Hepatocyte (in vitro differentiated cells): ENCODE data around the gene ZNF710. TPM values are rescaled to one million over a fixed set of nuclear protein-coding genes. Genes with fewer than 3 reads are reported as not detected.
A peak's percentile ranks its signal among the peaks of the same experiment; 100 is the strongest.

Experiments
- DNase-seq: peaks from one replicate; pipeline ENCODE4 v3.0.0-alpha.2; 2016; ENCODE audit warnings: low spot score
- H2AFZ ChIP-seq: fragments of 200-600 bp; sonication (generic); 2 replicates; pipeline ENCODE4 v1.6.0; 2016; ENCODE audit warnings: antibody characterized with exemption, mild to moderate bottlenecking
- H3K27ac ChIP-seq: fragments of 200-600 bp; sonication (generic); 2 replicates; pipeline ENCODE4 v1.5.1; 2016; ENCODE audit warnings: mild to moderate bottlenecking
- H3K27me3 ChIP-seq: fragments of 200-600 bp; sonication (generic); 2 replicates; pipeline ENCODE4 v1.6.1; 2016
- H3K36me3 ChIP-seq: fragments of 200-600 bp; sonication (generic); replicated peaks from 2 replicates; pipeline ENCODE4 v1.5.1; 2016; ENCODE audit warnings: low read depth; ENCODE audit not compliant: insufficient read depth
- H3K4me1 ChIP-seq: fragments of 200-600 bp; sonication (generic); 2 replicates; pipeline ENCODE4 v1.5.1; 2016; ENCODE audit warnings: mild to moderate bottlenecking, moderate library complexity; ENCODE audit not compliant: insufficient read depth
- H3K4me2 ChIP-seq: fragments of 200-600 bp; sonication (generic); 2 replicates; pipeline ENCODE4 v1.6.0; 2016
- H3K4me3 ChIP-seq: fragments of 200-600 bp; sonication (generic); 2 replicates; pipeline ENCODE4 v1.5.1; 2016; ENCODE audit warnings: mild to moderate bottlenecking
- H3K79me2 ChIP-seq: fragments of 200-600 bp; sonication (generic); 2 replicates; pipeline ENCODE4 v1.6.0; 2017; ENCODE audit warnings: mild to moderate bottlenecking
- H3K9me2 ChIP-seq: fragments of 200-600 bp; sonication (generic); replicated peaks from 2 replicates; pipeline ENCODE4 v1.6.0; 2017; ENCODE audit warnings: mild to moderate bottlenecking; ENCODE audit not compliant: insufficient read depth
- H3K9me3 ChIP-seq: fragments of 200-600 bp; sonication (generic); 2 replicates; pipeline ENCODE4 v1.5.1; 2016; ENCODE audit warnings: low read depth, mild to moderate bottlenecking
- H4K20me1 ChIP-seq: fragments of 200-600 bp; sonication (generic); 2 replicates; pipeline ENCODE4 v1.6.0; 2016; ENCODE audit warnings: mild to moderate bottlenecking; ENCODE audit not compliant: insufficient read depth, poor library complexity, severe bottlenecking
- CTCF ChIP-seq: fragments of 200-600 bp; sonication (generic); IDR thresholded peaks from 2 replicates; pipeline ENCODE4 v1.5.1; 2016; ENCODE audit warnings: antibody characterized with exemption, mild to moderate bottlenecking; ENCODE audit not compliant: poor library complexity
- EZH2 ChIP-seq: fragments of 200-600 bp; sonication (generic); IDR thresholded peaks from 2 replicates; pipeline ENCODE4 v1.6.1; 2016; ENCODE audit warnings: antibody characterized with exemption, mild to moderate bottlenecking, borderline replicate concordance
- EZH2phosphoT487 ChIP-seq: fragments of 200-600 bp; sonication (generic); IDR thresholded peaks from one replicate; pipeline ENCODE4 v1.6.1; 2018; ENCODE audit warnings: antibody characterized with exemption, mild to moderate bottlenecking, low read depth, moderate library complexity; ENCODE audit not compliant: unreplicated experiment, severe bottlenecking
- WGBS: methylation state at CpG from one replicate; pipeline ENCODE4 v1.1.6; 2016; ENCODE audit warnings: low lambda C conversion rate; ENCODE audit errors: missing lambda C conversion rate; 5-methylcytosine and 5-hydroxymethylcytosine counted together
- polyA plus RNA-seq: library from polyadenylated mRNA; unstranded; fragments of >200 nt; fragmentation: Nextera tagmentation; extraction: Ambion mirVana; gene quantifications from 2 replicates; pipeline ENCODE4 v1.2.1, GENCODE V29; 2016
- total RNA-seq: library from RNA; depleted of rRNA; stranded (reverse); fragments of >200 nt; gene quantifications from 2 replicates; pipeline ENCODE4 v1.2.3, GENCODE V29; 2014

The ZNF710 gene
- total and polyA plus RNA-seq, 2 experiments from 2014 or later, result 14.5 to 17.2 TPM

- H4K20me1 ChIP-seq, result no peaks in the 10 kb centered on the region
- H3K4me1 ChIP-seq, result peaks cover 47% of the 10 kb centered on the region
- peak overlapping the region; percentile 41 for H3K4me2 ChIP-seq
- no peaks in the 10 kb centered on the region for H3K9me2 ChIP-seq
- peak overlapping the region; percentile 94 for H3K27ac ChIP-seq
- H2AFZ ChIP-seq, result no peak overlapping the region
- 57% methylated on average over 19 of the region's 19 CpGs for WGBS
- peak; percentile 76 for DNase-seq
- H3K27me3 ChIP-seq, result no peaks in the 10 kb centered on the region
- H3K4me3 ChIP-seq, result no peak overlapping the region
- TF ChIP-seq CTCF (no peak), EZH2phosphoT487 (no peak), EZH2 (no peak)
- peaks cover 82% of the 10 kb centered on the region for H3K79me2 ChIP-seq
- H3K9me3 ChIP-seq, result no peaks in the 10 kb centered on the region
- H3K36me3 ChIP-seq, result no peaks in the 10 kb centered on the region
These were observed 34.1 kb downstream of the ZNF710 start for GRCh38 chr15:90035095-90035839.

- no peaks in the 10 kb centered on the region for H3K9me3 ChIP-seq
- H3K4me1 ChIP-seq, result peaks cover 52% of the 10 kb centered on the region
- peak overlapping the region; percentile 94 for H3K27ac ChIP-seq
- H2AFZ ChIP-seq, result no peak overlapping the region
- H3K9me2 ChIP-seq, result no peaks in the 10 kb centered on the region
- no peaks in the 10 kb centered on the region for H3K27me3 ChIP-seq
- H3K4me3 ChIP-seq, result no peak overlapping the region
- H3K4me2 ChIP-seq, result no peak overlapping the region
- H3K36me3 ChIP-seq, result no peaks in the 10 kb centered on the region
- 83% methylated on average over 7 of the region's 10 CpGs for WGBS
- H4K20me1 ChIP-seq, result no peaks in the 10 kb centered on the region
- H3K79me2 ChIP-seq, result peaks cover 84% of the 10 kb centered on the region
- no peak for TF ChIP-seq EZH2phosphoT487
- TF ChIP-seq CTCF, result no peak
- no peak for TF ChIP-seq EZH2
- DNase-seq, result no peak
These were observed 34.7 kb downstream of the ZNF710 start for GRCh38 chr15:90035840-90036230.

GRCh38 chr15:90036343-90036742, 35.2 kb downstream of the ZNF710 start:
- no peak overlapping the region for H2AFZ ChIP-seq
- peaks cover 84% of the 10 kb centered on the region for H3K79me2 ChIP-seq
- H4K20me1 ChIP-seq, result no peaks in the 10 kb centered on the region
- no peak for DNase-seq
- no peaks in the 10 kb centered on the region for H3K36me3 ChIP-seq
- no peak overlapping the region for H3K4me3 ChIP-seq
- no peaks in the 10 kb centered on the region for H3K9me3 ChIP-seq
- H3K4me2 ChIP-seq, result no peak overlapping the region
- no peaks in the 10 kb centered on the region for H3K9me2 ChIP-seq
- 75% methylated on average over 9 of the region's 9 CpGs for WGBS
- peaks cover 52% of the 10 kb centered on the region for H3K4me1 ChIP-seq
- TF ChIP-seq EZH2 (no peak), CTCF (no peak), EZH2phosphoT487 (no peak)
- H3K27ac ChIP-seq, result peak overlapping the region; percentile 79
- no peaks in the 10 kb centered on the region for H3K27me3 ChIP-seq
